ENCODE data around the gene PCBP3.

The PCBP3 gene

DNA sequence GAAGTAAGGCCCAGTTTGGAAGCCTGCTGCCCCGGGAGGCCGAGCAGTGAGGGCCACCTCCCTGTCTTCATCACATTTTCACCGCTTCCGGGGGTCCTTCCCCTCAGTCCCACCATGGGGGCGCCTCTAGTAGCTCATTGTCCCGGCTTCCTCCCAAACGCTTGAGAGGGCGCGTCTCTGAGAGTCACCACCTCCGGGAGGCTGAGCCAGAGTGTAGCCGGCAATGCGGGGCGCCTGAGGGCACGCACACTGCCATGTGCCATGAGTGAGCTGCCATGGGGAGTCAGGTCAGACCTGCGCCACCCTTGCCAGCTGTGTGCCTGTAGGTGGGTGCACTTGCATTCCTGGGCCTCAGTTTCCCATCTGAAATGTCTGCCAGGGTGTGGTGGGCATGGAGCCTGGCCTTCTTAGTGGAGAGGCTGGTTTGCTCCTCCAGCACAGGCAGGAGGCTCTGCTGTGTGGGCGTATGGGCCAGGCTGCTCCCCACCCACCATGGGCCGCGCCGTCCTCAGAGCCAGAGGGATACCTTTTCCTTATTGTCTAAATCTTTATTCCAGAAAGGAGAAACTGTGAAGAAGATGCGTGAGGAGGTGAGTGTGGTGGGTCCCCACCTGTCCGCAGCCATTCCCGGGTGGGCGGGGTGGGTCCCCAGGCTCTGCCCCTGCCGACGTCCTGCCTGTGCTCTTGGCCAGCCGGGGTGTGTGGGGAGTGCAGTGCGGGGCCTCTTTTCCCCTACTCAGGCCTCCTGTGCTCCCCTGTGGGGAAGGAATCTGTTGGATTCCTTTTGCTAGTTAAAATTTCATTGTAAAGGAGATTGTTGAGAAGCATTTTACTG is 256.7 kb downstream of the PCBP3 start:
- DNase-seq (ENCODE audit: low read depth in 3 of 3, low spot score in 1 of 3) = no peak

- DNase-seq (ENCODE audit: low read depth in 3 of 3, low spot score in 1 of 3) = no peak
Observed at GRCh38 chr21:45901061-45901690, 257.7 kb downstream of the PCBP3 start.

DNA sequence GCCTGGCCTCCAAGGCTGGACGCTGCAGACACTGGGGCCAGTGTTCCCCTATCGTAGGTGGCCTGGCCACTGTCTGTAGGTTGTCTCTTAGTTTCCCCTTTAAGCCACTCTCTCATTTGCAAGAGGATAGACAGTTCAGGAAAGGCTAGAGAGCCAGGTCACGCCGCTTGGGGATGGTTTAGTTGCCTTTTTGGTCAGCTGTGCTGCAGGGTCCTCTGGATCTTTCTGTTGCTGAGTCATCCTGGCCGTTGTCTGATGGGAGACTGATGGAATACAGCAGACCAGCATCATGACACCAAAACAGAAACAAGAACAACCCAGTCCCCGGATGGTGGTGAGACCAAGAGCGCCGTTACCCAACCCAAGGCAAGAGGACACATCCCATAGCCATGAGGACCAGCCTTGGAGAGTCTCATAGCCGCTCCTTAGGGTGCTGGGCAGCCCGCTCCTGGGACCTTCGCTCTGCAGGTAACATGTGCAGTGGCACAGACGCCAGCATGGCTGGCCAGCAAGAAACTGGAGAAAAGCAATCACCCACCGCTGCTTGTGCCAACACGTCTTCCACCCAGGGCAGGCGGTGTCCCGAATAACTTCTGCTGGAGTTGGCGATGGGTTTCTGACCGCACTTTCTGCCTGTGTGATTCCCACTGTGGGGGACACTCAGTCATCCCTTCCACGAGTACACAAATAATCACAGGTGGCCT is 258.9 kb downstream of the PCBP3 start:
- DNase-seq (ENCODE audit: low read depth in 3 of 3, low spot score in 1 of 3) = no peak

- DNase-seq (ENCODE audit: low read depth in 3 of 3, low spot score in 1 of 3) = no peak
Observed at GRCh38 chr21:45905196-45905595, 261.7 kb downstream of the PCBP3 start.

DNA sequence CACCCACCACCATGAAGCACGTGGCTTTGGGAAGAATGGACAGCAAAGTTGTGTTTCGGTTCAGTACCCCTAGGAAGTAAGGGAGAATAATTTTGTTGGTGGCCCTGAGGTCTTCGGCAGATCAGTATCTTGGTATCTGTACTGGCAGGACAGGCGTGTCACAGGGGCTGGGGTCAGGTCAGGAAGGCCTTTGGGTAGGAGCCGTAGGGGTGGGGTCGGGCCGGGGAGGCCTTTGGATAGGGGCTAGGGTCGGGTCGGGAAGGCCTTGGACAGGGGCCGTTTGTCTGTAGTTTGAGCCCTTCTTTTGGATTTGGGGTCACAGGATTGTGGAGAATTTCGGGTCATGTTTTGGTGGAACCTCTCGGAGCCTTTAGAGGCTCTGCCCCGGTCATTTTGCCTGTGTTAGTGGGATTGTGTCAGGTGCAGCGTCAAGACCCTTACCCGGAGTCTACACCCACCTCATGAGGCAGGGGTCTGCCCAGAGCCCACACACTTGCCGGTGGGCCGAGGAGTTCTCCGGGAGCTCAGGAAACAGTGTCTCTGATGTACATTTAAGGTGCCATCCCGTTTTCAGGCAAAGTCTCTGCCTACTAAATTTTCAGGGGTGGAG is 262.8 kb downstream of the PCBP3 start:
- DNase-seq (ENCODE audit: low read depth in 3 of 3, low spot score in 1 of 3) = no peak

DNA sequence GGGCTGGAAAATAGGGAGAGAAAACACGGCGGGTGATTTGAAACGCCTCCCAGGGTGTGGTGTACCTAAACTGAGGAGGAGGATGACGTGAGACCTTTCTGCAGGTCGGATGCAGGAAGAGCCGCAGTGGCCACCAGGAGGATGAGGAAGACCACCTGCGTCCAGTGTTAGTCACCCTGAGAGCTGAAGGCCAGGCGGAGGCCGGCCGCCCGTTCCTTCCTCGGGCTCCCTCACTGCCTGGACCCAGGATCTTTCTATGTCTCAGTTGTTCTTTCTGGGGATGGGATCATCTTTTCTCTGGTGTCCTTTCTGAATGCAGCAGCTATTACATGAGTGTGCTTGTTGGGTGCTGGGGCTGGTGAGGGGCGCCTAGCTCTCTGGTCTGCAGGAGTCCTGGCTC is 263.3 kb downstream of the PCBP3 start:
- DNase-seq (ENCODE audit: low read depth in 3 of 3, low spot score in 1 of 3) = no peak

- DNase-seq (ENCODE audit: low read depth in 3 of 3, low spot score in 1 of 3) = no peak
Observed at GRCh38 chr21:45908536-45909237, 265.2 kb downstream of the PCBP3 start.

GRCh38 chr21:45909238-45909988 is 265.9 kb downstream of the PCBP3 start:
- no peak for DNase-seq (ENCODE audit: low read depth in 3 of 3, low spot score in 1 of 3)

DNA sequence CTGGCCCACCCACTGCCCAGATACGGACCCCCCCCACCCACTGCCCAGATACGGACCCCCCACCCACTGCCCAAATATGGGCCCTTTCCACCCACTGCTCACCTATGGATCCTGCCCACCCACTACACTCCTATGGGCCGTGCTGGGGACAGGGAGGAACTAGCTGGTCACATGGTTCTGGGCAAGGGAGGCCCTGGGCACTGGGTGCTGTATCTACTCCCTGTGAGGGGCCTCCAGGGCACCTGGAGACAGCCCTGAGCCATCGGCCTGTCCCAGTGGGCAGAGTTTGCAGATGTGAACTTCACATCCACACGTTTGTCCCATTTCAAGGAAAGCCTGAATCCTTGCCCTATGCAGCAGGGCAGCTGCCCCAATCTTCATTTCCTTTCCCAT is 266.6 kb downstream of the PCBP3 start:
- no peak for DNase-seq (ENCODE audit: low read depth in 3 of 3, low spot score in 1 of 3)

- DNase-seq (ENCODE audit: low read depth in 3 of 3, low spot score in 1 of 3) = no peak
Observed at GRCh38 chr21:45910548-45911221, 267.2 kb downstream of the PCBP3 start.

DNA sequence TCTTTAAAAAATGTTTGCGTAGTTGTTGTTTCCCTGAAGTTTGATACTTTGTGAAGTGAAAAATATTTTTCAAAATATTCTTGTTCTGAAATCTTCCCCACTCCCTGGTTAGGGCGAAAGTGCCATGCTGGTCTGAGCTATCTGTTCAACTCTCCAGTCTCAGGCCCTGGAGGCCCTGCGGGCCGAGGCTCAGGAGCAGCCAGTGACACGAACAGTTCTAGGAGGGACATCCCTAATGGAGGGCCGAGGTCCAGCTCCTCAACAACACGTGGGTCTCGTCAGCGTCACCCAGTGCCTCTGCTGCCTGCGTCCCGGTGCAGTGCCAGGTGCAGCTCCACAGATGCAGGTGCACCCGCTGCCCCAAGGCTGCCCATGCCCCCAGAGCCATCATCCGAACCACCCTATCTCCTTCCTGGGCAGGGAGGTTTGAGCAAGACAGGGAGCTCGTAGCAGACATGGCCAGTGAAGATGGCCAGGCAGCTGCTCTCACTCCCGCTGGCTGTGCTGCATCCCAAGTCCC is 268.3 kb downstream of the PCBP3 start:
- no peak for DNase-seq (ENCODE audit: low read depth in 3 of 3, low spot score in 1 of 3)

- no peak for DNase-seq (ENCODE audit: low read depth in 3 of 3, low spot score in 1 of 3)
Observed at GRCh38 chr21:45912611-45913417, 269.3 kb downstream of the PCBP3 start.

- DNase-seq (ENCODE audit: low read depth in 3 of 3, low spot score in 1 of 3) = no peak
Observed at GRCh38 chr21:45913418-45913765, 269.9 kb downstream of the PCBP3 start.

GRCh38 chr21:45913886-45914285 is 270.4 kb downstream of the PCBP3 start:
- no peak for DNase-seq (ENCODE audit: low read depth in 3 of 3, low spot score in 1 of 3)

- DNase-seq (ENCODE audit: low read depth in 3 of 3, low spot score in 1 of 3) = no peak
Observed at GRCh38 chr21:45914321-45914845, 270.9 kb downstream of the PCBP3 start.

DNA sequence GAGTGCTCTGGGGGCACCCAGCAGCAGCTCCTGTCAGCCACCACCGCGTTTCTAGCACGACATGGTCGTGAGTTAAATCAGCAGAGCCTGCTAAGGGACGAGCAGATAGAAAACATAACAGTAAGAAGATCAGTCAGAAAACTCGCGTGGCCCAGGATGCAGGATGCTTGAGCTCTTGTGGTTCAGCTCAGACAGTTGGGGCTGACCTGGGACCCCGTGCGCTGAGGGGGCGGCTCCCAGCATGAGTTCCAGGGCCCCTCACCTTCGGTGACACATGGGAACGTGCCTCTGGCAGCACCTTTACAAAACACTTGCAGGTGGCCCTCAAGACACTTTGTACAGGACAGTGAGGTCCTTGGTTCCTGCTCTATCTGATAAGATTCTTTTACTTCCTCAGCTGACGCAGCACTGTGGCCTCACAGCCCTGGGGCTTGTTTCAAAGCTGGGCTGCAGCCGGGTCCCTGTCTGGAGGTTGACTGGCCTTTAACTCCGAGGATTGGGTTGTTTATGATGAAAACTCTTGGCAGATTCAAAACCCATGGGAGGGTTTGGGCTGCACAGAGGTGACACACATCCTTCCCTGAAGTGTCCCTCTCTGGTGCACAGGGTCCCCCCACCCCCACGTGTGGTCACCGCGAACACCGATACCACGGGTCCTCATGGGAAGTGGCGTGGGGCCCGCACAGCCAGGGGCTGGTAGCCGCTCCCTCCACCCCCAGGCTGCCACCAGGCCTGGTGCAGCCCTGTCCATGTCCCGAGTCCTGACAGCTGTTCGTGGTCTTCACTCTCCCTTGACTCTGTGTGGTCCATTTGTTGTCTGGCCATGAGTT is 272.7 kb downstream of the PCBP3 start:
- DNase-seq (ENCODE audit: low read depth in 3 of 3, low spot score in 1 of 3) = no peak

DNA sequence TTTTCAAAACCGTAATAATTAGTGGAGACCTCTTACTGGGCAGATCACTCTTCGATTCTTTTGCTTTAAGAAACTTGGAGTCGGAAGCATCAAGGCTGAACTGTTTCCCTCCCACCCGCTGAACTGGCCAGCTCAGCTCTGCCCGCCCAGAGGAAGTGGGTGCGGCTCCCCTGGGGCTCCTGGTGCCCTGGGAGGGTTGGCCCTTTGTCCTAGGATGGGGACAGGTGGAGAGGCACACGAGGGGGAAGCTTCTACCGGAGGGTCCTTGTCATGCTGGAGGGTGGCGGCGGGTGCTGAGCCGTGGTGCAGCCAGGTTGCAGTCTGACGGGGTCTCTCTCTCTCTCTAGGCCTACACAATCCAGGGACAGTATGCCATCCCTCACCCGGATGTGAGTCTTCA is 273.7 kb downstream of the PCBP3 start:
- DNase-seq (ENCODE audit: low read depth in 3 of 3, low spot score in 1 of 3) = no peak

DNA sequence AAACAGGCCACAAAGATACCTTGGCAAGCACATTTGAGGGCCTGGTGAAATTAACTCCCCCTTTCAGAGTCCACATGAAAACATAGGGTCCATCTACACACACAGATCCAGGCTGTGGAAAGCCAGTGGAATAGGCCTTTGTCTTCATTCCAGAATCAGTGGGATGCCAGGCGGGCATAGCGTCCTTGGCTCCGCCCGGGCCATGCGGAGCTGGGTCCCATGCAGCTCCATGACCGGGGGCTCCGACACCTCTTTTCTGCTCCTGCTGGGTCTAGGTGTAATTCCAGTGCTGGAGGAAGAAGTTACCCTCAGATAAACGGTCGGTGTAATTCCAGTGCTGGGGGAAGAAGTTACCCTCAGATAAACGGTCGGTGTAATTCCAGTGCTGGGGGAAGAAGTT is 274.5 kb downstream of the PCBP3 start:
- no peak for DNase-seq (ENCODE audit: low read depth in 3 of 3, low spot score in 1 of 3)

Data from stimulated activated CD4-positive, alpha-beta T cell treated with anti-CD3 and anti-CD28 coated beads, TNF-alpha, amount 100 ng/mL, for 1 hour (primary cell).